K562 (cell line): Measurements from ENCODE around the gene WDR1. TPM values are rescaled to one million over a fixed set of nuclear protein-coding genes. Genes with fewer than 3 reads are reported as not detected.
A peak's percentile ranks its signal among the peaks of the same experiment; 100 is the strongest.

Experiments used
- ATAC-seq: fragments of 200-7000 bp; cut with Tn5 transposase; 3 replicates; pipeline ENCODE4 v1.9.1; 2020; ENCODE audit warnings: moderate library complexity
- BruUV-seq: library from RNA; stranded (reverse); fragments of 400-500 nt; replicated peaks from 2 replicates; lab custom pipeline; 2021; lab: Mats Ljungman, UMichigan
- CTCF ChIA-PET: fragments of 300-600 bp; formaldehyde crosslinking; extraction: SDS; loops from one replicate; lab custom pipeline; 2021; ENCODE audit warnings: low intra/inter-chr PET ratio; lab: Yijun Ruan, JAX
- POLR2A ChIA-PET: fragments of 300-600, 350-650 bp; sonication (Branson Sonifier 250); formaldehyde crosslinking; extraction: SDS; loops from one replicate; lab custom pipeline; 2021; ENCODE audit warnings: antibody characterized with exemption, inconsistent platforms; lab: Yijun Ruan, JAX
- DNase-seq, 4 experiments: peaks; one replicate each; pipeline versions ENCODE4 v3.0.0 to v3.0.0-alpha.2; 2011 to 2018; ENCODE audit warnings: low spot score in 3 of 4, mixed read lengths in 3 of 4; ENCODE audit errors: extremely low read depth in 1 of 4
- FAIRE-seq: peaks from 2 replicates; lab custom pipeline; 2011; peaks lifted over from hg19 to GRCh38; lab: Jason Lieb, UNC
- H2AFZ ChIP-seq: 2 replicates; pipeline ENCODE4 v1.6.0; 2011; ENCODE audit warnings: low read depth, low read length, control low read depth, inconsistent platforms
- H3K27ac ChIP-seq: fragments of 200-600 bp; 3 replicates; pipeline ENCODE4 v1.8.0; 2011; ENCODE audit warnings: low read depth, mild to moderate bottlenecking, control low read depth, inconsistent platforms, low read length, moderate library complexity, mixed read lengths; ENCODE audit errors: extremely low read depth
- H3K27me3 ChIP-seq, 2 experiments: fragments of 300-600 bp in 1 of 2; 2 replicates in 1 of 2; 3 replicates in 1 of 2; pipeline versions ENCODE4 v1.6.0 to v1.8.0; 2011; ENCODE audit warnings: inconsistent platforms in 2 of 2, low read length in 2 of 2, mild to moderate bottlenecking in 1 of 2, mixed read lengths in 1 of 2, moderate library complexity in 1 of 2; ENCODE audit not compliant: control insufficient read depth in 2 of 2, insufficient read depth in 2 of 2
- H3K36me3 ChIP-seq: fragments of 300-600 bp; 3 replicates; pipeline ENCODE4 v1.8.0; 2011; ENCODE audit warnings: mild to moderate bottlenecking, low read length, inconsistent platforms; ENCODE audit not compliant: control insufficient read depth, insufficient read depth
- H3K4me1 ChIP-seq, 2 experiments: fragments of 200-600 bp in 1 of 2; replicated peaks in 1 of 2; 2 replicates in 1 of 2; 3 replicates in 1 of 2; pipeline versions ENCODE4 v1.5.1 to v1.8.0; 2011; ENCODE audit warnings: inconsistent platforms in 2 of 2, low read length in 2 of 2, mild to moderate bottlenecking in 1 of 2, mixed read lengths in 1 of 2, moderate library complexity in 1 of 2; ENCODE audit not compliant: control insufficient read depth in 2 of 2, insufficient read depth in 2 of 2
- H3K4me2 ChIP-seq: 2 replicates; pipeline ENCODE4 v1.6.1; 2011; ENCODE audit warnings: low read length, control low read depth, inconsistent platforms, mixed read lengths; ENCODE audit not compliant: insufficient read depth
- H3K4me3 ChIP-seq: fragments of 200-600 bp; sonication (generic), shearing (Covaris generic); 2 replicates; pipeline ENCODE4 v1.5.1; 2016; ENCODE audit warnings: control low read depth, inconsistent platforms
- H3K79me2 ChIP-seq: fragments of 200-600 bp; 3 replicates; pipeline ENCODE4 v1.8.0; 2011; ENCODE audit warnings: low read length, inconsistent platforms; ENCODE audit not compliant: control insufficient read depth, insufficient read depth
- H3K9ac ChIP-seq, 2 experiments: 2 replicates each; pipeline versions ENCODE4 v1.6.0 to v1.6.1; 2011; ENCODE audit warnings: low read depth in 2 of 2, low read length in 2 of 2, control low read depth in 1 of 2, inconsistent platforms in 1 of 2, mild to moderate bottlenecking in 1 of 2, mixed read lengths in 1 of 2; ENCODE audit not compliant: insufficient read depth in 1 of 2
- H3K9me1 ChIP-seq: one replicate; pipeline ENCODE4 v1.6.0; 2011; ENCODE audit warnings: inconsistent platforms, mild to moderate bottlenecking, low read length, moderate library complexity; ENCODE audit not compliant: control insufficient read depth, insufficient read depth
- H3K9me3 ChIP-seq: replicated peaks from 2 replicates; pipeline ENCODE4 v1.5.1; 2011; ENCODE audit warnings: low read depth, low read length, inconsistent platforms; ENCODE audit not compliant: control insufficient read depth, insufficient read depth
- H4K20me1 ChIP-seq: replicated peaks from 2 replicates; pipeline ENCODE4 v1.6.1; 2011; ENCODE audit warnings: low read length, inconsistent platforms, mixed read lengths; ENCODE audit not compliant: control insufficient read depth, insufficient read depth
- NR1H2 ChIP-seq: sonication (generic); formaldehyde crosslinking; IDR thresholded peaks from 2 replicates; pipeline ENCODE4 v1.4.0; 2020; ENCODE audit warnings: mild to moderate bottlenecking, missing genetic modification reagents
- RBFOX2 ChIP-seq: fragments of 200-400 bp; formaldehyde crosslinking; IDR thresholded peaks from 2 replicates; pipeline ENCODE4 v1.6.1; 2017; ENCODE audit warnings: low read depth, mild to moderate bottlenecking, low read length, moderate library complexity
- ZNF354B ChIP-seq: fragments of 250-450 bp; sonication (Bioruptor Pico); IDR thresholded peaks from 2 replicates; pipeline ENCODE4 v1.4.0; 2020
- WGBS: fragments of 100-300 bp; shearing (Covaris generic); methylation state at CpG from one replicate; pipeline ENCODE4 v1.1.6; 2016; ENCODE audit warnings: low coverage, mixed read lengths; ENCODE audit not compliant: insufficient coverage; ENCODE audit errors: missing lambda C conversion rate; 5-methylcytosine and 5-hydroxymethylcytosine counted together
- in situ Hi-C: fragments of 300-500 bp; cut with MboI; formaldehyde crosslinking; loops from 4 replicates; pipeline ENCODE4 v1.15.0; 2018; ENCODE audit warnings: inconsistent platforms, mixed read lengths
- intact Hi-C: fragments of 100-400 bp; cut with micrococcal nuclease; formaldehyde crosslinking; loops from 2 replicates; pipeline ENCODE4 v1.14.2; 2022
- polyA plus RNA-seq, 8 experiments: library from polyadenylated mRNA; depleted of rRNA in 4 of 8; stranded (reverse) in 5 of 8; unstranded in 3 of 8; fragments of >200 nt; fragmentation: Nextera tagmentation in 2 of 8; fragmentation: Illumina TruSeq in 1 of 8; extraction: Ambion mirVana in 2 of 8; extraction: Trizol in 1 of 8; gene quantifications; 2 replicates each; pipeline versions ENCODE4 v1.2.1 to v1.2.3, GENCODE V29; 2011 to 2014; ENCODE audit warnings: inconsistent platforms in 1 of 8, missing spikeins in 1 of 8
- total RNA-seq, 7 experiments: library from RNA; depleted of rRNA in 6 of 7; stranded (reverse); fragments of >200 nt in 6 of 7; fragmentation: Illumina TruSeq in 2 of 7; extraction: Trizol in 2 of 7; gene quantifications; 2 replicates each; pipeline versions ENCODE4 v1.2.1 to v1.2.3, GENCODE V29; 2011 to 2021; ENCODE audit warnings: low replicate concordance in 1 of 7

WDR1 gene
- total and polyA plus RNA-seq, 9 of the 15 experiments (the other 6 are each of a cell fraction or from before 2014, with no cell fraction given), result 16.1 to 213 (median 125) TPM

DNA sequence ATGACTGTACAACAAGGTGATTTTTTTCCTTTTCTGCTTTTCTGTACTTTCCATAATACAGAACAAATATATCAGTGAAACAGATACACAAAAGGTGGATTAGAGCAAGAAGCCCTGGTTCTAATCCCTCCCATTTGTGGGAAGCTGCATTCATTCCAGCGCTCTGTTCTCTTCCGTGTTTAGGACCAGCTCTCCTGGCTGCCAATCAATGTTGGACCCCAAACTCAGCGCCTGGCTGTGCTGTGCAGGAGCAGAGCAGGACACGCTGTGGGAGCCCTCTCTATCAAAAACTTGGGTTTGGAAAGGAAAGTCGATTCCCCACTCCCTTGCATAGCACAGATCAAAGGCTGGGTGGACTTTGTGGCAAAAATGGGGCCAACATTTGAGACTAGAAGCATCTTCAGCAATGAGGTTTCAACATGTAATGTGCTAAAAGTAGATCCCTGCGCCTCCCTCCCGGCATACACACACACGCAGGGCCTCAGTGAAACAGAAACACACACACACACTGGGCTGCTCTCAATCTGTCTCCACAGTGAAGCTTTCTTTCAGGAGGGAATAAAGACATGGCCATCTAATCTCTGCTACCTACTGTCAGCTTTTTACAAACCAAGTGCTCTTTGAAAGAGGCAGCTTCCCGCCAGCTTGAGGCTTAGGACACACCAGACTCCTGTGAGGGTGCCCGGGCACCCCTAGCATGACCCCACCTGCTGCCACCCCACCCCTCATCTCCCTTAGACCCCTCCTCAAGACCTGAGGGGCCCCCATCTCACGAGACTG, 12.2 kb downstream of the WDR1 start:
- Histone ChIP-seq H3K36me3 (peaks cover 95% of the 10 kb centered on the region), H3K4me3 (no peak overlapping the region), H3K9me3 (no peaks in the 10 kb centered on the region), H3K27me3 (no peaks in the 10 kb centered on the region), H3K27ac (no peak overlapping the region), H3K4me2 (no peak overlapping the region), H3K9ac (peak overlapping the region in 1 of 2 experiments; percentile 48; a peak in 1 of 4 replicates), H2AFZ (no peak overlapping the region), H3K4me1 (peaks cover 26 to 28% of the 10 kb centered on the region in 2 experiments), H3K79me2 (peaks cover 91% of the 10 kb centered on the region), H3K9me1 (peaks cover 24% of the 10 kb centered on the region), H4K20me1 (peaks cover 63% of the 10 kb centered on the region)
- TF ChIP-seq RBFOX2 (0 out of 2 replicates have a peak, but pooled peaks have one; percentile 21), ZNF354B (no peak)
- in situ Hi-C loops (no loop called here), intact Hi-C loops (no loop called here)
- ATAC-seq (no peak), FAIRE-seq (peak; percentile 40), DNase-seq (no peak)
- BruUV-seq, result no TSS peak
- POLR2A ChIA-PET, result interaction anchor here (0.9 to 6.9 kb wide), 6 partner anchors 8 to 25 kb away, joined by 3 to 135 read pairs (median 10); partner anchors contain the start of gene WDR1
- CTCF ChIA-PET, result no interaction called here
- WGBS, result 86% methylated on average over 11 of the region's 11 CpGs

DNA sequence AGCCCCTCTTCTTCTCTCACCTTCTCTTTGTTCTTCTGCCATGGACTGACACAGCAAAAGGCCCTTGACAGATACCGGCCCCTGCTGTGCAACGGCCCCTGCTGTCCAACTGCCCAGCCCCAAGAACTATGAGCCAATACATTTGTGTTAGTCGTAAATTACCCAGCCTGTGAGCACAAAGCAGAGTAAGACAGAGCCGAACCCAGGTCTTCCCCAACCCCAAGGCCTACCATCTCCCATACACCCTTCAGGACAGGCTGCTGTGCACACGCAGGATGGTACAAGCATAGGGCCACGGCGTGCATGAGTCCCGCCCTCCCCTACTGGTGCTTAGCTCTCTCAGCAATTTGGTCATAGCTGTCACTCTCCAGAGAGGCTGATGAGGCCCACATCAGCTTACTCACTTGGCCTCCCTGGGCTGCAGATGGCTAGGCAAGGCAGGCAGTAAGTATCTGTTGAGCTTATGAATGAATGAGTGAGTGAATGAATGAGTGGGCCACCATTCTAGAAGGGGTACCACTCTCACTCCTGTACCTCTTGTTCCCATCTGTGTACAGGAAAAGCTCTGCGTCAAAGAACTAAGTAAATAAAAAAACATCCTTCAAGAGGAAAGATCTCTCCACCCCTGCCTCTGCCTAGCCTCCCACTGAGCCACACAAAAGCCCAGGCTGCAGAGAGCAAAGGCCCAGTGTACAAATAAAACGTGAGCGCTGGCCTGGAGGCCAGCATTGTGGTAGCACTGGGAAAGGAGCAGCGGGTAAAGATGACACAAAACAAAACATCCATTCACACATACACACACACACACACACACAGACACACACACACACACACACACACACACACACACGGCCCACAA, 13.9 kb downstream of the WDR1 start:
- Histone ChIP-seq H4K20me1 (peaks cover 51% of the 10 kb centered on the region), H3K36me3 (peaks cover 95% of the 10 kb centered on the region), H3K27me3 (no peaks in the 10 kb centered on the region), H3K79me2 (peaks cover 82% of the 10 kb centered on the region), H3K27ac (no peak overlapping the region), H3K4me1 (peaks cover 21 to 27% of the 10 kb centered on the region in 2 experiments), H3K9me1 (peaks cover 28% of the 10 kb centered on the region), H3K4me3 (no peak overlapping the region), H3K9me3 (no peaks in the 10 kb centered on the region), H3K4me2 (no peak overlapping the region), H2AFZ (no peak overlapping the region), H3K9ac (no peak overlapping the region)
- ATAC-seq (no peak), FAIRE-seq (no peak), DNase-seq (no peak)
- ChIA-PET POLR2A (interaction anchor here (0.6 to 3.0 kb wide), 6 partner anchors 9 to 1663 kb away, joined by 3 to 23 read pairs (median 5); partner anchors contain the start of gene WDR1), CTCF (no interaction called here)
- TF ChIP-seq NR1H2 (no peak), RBFOX2 (peak; percentile 15; the same call in 1 of the 2 replicates)
- intact Hi-C loops, result no loop called here
- BruUV-seq, result no TSS peak
- WGBS, result 83% methylated on average over 12 of the region's 13 CpGs
- in situ Hi-C loops, result no loop called here
